ENCODE measurements around the gene CEACAM16. TPM values are rescaled to one million over a fixed set of nuclear protein-coding genes. Genes with fewer than 3 reads are reported as not detected.

The CEACAM16 gene
- total and polyA plus RNA-seq, 10 of the 15 experiments (the other 5 are each of a cell fraction or from before 2014, with no cell fraction given) = not detected

DNA sequence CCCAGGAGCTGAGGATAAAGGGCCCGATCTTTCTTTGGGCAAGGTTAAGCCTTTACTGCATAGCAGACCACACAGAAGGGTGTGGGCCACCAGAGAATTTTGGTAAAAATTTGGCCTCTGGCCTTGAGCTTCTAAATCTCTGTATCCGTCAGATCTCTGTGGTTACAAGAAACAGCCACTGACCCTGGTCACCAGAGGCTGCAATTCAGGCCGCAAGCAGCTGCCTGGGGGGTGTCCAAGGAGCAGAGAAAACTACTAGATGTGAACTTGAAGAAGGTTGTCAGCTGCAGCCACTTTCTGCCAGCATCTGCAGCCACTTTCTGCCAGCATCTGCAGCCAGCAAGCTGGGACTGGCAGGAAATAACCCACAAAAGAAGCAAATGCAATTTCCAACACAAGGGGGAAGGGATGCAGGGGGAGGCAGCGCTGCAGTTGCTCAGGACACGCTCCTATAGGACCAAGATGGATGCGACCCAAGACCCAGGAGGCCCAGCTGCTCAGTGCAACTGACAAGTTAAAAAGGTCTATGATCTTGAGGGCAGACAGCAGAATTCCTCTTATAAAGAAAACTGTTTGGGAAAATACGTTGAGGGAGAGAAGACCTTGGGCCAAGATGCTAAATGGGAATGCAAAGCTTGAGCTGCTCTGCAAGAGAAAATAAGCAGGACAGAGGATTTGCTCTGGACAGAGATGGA lies 36.1 kb upstream of the CEACAM16 start:
- RAD21 ChIA-PET (ENCODE audit: unreplicated experiment) = interaction anchor here (1.5 to 2.6 kb wide), 2 partner anchors 8 to 108 kb away, joined by 7 to 9 read pairs; no protein-coding TSS in a partner anchor
- no peaks in the 10 kb centered on the region for H4K20me1 ChIP-seq (ENCODE audit: control insufficient read depth, insufficient read depth)
- SMC1A ChIA-PET (ENCODE audit: uncharacterized antibody, unreplicated experiment) = interaction anchor here (0.7 to 0.8 kb wide), 3 partner anchors 86 to 187 kb away, joined by 3 to 4 read pairs (median 3); no protein-coding TSS in a partner anchor
- CTCF ChIA-PET = interaction anchor here (0.5 to 2.6 kb wide), 6 partner anchors 8 to 157 kb away, joined by 3 to 15 read pairs (median 4); no protein-coding TSS in a partner anchor
- no peak overlapping the region for H3K27ac ChIP-seq (ENCODE audit: control insufficient read depth, insufficient read depth)
- H3K9ac ChIP-seq (ENCODE audit: control insufficient read depth, insufficient read depth, low read length) = no peak overlapping the region
- intact Hi-C loops (cut with micrococcal nuclease; ENCODE audit: unreplicated experiment) (no loop called here), in situ Hi-C loops (cut with MboI) (no loop called here)
- WGBS (ENCODE audit: insufficient coverage, insufficient replicate concordance, low lambda C conversion rate, missing lambda C conversion rate) = 23% methylated on average over 7 of the region's 7 CpGs
- H3K4me1 ChIP-seq (ENCODE audit: control insufficient read depth, insufficient read depth, low read length) = no peaks in the 10 kb centered on the region
- no peak overlapping the region for H2AFZ ChIP-seq (ENCODE audit: control insufficient read depth, low read depth, low read length)
- H3K4me3 ChIP-seq = no peak overlapping the region
- FAIRE-seq (no peak), ATAC-seq (no peak), DNase-seq (ENCODE audit: low read depth, low spot score) (no peak)
- no peak overlapping the region for H3K4me2 ChIP-seq (ENCODE audit: control insufficient read depth, insufficient read depth)
- BruUV-seq (replicated peaks) = no TSS peak
- H3K79me2 ChIP-seq (ENCODE audit: control insufficient read depth, insufficient read depth, low read length) = no peaks in the 10 kb centered on the region
- no peaks in the 10 kb centered on the region for H3K27me3 ChIP-seq (replicated peaks in 1 of 2; ENCODE audit: control insufficient read depth in 2 of 2, insufficient read depth in 2 of 2, low read length in 1 of 2)
- no peaks in the 10 kb centered on the region for H3K9me3 ChIP-seq (replicated peaks; ENCODE audit: control insufficient read depth, insufficient read depth, low read length)
- no peaks in the 10 kb centered on the region for H3K36me3 ChIP-seq (ENCODE audit: control insufficient read depth in 2 of 2, insufficient read depth in 2 of 2, low read length in 1 of 2)
- POLR2A ChIA-PET = interaction anchor here (0.6 kb wide), 1 partner anchor 1594 kb away, joined by 3 read pairs; no protein-coding TSS in a partner anchor
- TF ChIP-seq ATF7 (IDR thresholded peaks at IDR 0.05; ENCODE audit: low read depth) = no peak
- TF ChIP-seq JUND (IDR thresholded peaks at IDR 0.05; ENCODE audit: low read depth, low read length) = no peak
- TF ChIP-seq, protein P1, sequence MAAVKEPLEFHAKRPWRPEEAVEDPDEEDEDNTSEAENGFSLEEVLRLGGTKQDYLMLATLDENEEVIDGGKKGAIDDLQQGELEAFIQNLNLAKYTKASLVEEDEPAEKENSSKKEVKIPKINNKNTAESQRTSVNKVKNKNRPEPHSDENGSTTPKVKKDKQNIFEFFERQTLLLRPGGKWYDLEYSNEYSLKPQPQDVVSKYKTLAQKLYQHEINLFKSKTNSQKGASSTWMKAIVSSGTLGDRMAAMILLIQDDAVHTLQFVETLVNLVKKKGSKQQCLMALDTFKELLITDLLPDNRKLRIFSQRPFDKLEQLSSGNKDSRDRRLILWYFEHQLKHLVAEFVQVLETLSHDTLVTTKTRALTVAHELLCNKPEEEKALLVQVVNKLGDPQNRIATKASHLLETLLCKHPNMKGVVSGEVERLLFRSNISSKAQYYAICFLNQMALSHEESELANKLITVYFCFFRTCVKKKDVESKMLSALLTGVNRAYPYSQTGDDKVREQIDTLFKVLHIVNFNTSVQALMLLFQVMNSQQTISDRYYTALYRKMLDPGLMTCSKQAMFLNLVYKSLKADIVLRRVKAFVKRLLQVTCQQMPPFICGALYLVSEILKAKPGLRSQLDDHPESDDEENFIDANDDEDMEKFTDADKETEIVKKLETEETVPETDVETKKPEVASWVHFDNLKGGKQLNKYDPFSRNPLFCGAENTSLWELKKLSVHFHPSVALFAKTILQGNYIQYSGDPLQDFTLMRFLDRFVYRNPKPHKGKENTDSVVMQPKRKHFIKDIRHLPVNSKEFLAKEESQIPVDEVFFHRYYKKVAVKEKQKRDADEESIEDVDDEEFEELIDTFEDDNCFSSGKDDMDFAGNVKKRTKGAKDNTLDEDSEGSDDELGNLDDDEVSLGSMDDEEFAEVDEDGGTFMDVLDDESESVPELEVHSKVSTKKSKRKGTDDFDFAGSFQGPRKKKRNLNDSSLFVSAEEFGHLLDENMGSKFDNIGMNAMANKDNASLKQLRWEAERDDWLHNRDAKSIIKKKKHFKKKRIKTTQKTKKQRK (IDR thresholded peaks at IDR 0.05; ENCODE audit: low read depth, low read length) = no peak
- TF ChIP-seq, protein P2, sequence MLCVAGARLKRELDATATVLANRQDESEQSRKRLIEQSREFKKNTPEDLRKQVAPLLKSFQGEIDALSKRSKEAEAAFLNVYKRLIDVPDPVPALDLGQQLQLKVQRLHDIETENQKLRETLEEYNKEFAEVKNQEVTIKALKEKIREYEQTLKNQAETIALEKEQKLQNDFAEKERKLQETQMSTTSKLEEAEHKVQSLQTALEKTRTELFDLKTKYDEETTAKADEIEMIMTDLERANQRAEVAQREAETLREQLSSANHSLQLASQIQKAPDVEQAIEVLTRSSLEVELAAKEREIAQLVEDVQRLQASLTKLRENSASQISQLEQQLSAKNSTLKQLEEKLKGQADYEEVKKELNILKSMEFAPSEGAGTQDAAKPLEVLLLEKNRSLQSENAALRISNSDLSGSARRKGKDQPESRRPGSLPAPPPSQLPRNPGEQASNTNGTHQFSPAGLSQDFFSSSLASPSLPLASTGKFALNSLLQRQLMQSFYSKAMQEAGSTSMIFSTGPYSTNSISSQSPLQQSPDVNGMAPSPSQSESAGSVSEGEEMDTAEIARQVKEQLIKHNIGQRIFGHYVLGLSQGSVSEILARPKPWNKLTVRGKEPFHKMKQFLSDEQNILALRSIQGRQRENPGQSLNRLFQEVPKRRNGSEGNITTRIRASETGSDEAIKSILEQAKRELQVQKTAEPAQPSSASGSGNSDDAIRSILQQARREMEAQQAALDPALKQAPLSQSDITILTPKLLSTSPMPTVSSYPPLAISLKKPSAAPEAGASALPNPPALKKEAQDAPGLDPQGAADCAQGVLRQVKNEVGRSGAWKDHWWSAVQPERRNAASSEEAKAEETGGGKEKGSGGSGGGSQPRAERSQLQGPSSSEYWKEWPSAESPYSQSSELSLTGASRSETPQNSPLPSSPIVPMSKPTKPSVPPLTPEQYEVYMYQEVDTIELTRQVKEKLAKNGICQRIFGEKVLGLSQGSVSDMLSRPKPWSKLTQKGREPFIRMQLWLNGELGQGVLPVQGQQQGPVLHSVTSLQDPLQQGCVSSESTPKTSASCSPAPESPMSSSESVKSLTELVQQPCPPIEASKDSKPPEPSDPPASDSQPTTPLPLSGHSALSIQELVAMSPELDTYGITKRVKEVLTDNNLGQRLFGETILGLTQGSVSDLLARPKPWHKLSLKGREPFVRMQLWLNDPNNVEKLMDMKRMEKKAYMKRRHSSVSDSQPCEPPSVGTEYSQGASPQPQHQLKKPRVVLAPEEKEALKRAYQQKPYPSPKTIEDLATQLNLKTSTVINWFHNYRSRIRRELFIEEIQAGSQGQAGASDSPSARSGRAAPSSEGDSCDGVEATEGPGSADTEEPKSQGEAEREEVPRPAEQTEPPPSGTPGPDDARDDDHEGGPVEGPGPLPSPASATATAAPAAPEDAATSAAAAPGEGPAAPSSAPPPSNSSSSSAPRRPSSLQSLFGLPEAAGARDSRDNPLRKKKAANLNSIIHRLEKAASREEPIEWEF (IDR thresholded peaks at IDR 0.05; ENCODE audit: insufficient replicate concordance, low read depth, low read length) = no peak
- no peak for TF ChIP-seq CREB1 (IDR thresholded peaks at IDR 0.05; ENCODE audit: low read depth)
- no peak for TF ChIP-seq STAT1 (conservative IDR thresholded peaks at IDR 0.05)
- no peak for TF ChIP-seq NFYA (IDR thresholded peaks at IDR 0.05; ENCODE audit: borderline replicate concordance, low read depth, low read length)
- no peak for TF ChIP-seq ZNF274 (IDR thresholded peaks at IDR 0.05; ENCODE audit: insufficient read depth, insufficient read length)
- no peak for TF ChIP-seq GATAD2B (conservative IDR thresholded peaks at IDR 0.05; ENCODE audit: low read depth)
- no peak for TF ChIP-seq POLR2AphosphoS2 (IDR thresholded peaks at IDR 0.05; ENCODE audit: low read depth, low read length)
- TF ChIP-seq NFXL1 (IDR thresholded peaks at IDR 0.05; ENCODE audit: borderline replicate concordance) = no peak
- no peak for TF ChIP-seq NR2F1 (conservative IDR thresholded peaks at IDR 0.05)
- TF ChIP-seq, protein P3, sequence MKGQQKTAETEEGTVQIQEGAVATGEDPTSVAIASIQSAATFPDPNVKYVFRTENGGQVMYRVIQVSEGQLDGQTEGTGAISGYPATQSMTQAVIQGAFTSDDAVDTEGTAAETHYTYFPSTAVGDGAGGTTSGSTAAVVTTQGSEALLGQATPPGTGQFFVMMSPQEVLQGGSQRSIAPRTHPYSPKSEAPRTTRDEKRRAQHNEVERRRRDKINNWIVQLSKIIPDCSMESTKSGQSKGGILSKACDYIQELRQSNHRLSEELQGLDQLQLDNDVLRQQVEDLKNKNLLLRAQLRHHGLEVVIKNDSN (IDR thresholded peaks at IDR 0.05; ENCODE audit: borderline replicate concordance, extremely low read length, insufficient read depth, low read depth, low read length) = no peak

Measured in GM12878 (cell line).